Measurements from ENCODE around the gene FFAR1.

Gene FFAR1

DNA sequence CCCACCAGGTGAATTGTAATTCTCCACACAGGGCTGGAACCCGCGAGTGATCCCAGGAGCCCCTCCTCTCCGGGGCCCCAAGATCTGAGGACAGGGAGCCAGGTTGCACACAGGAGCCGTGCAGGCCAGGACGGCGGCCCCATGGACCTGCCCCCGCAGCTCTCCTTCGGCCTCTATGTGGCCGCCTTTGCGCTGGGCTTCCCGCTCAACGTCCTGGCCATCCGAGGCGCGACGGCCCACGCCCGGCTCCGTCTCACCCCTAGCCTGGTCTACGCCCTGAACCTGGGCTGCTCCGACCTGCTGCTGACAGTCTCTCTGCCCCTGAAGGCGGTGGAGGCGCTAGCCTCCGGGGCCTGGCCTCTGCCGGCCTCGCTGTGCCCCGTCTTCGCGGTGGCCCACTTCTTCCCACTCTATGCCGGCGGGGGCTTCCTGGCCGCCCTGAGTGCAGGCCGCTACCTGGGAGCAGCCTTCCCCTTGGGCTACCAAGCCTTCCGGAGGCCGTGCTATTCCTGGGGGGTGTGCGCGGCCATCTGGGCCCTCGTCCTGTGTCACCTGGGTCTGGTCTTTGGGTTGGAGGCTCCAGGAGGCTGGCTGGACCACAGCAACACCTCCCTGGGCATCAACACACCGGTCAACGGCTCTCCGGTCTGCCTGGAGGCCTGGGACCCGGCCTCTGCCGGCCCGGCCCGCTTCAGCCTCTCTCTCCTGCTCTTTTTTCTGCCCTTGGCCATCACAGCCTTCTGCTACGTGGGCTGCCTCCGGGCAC is 3.9 kb downstream of the FFAR1 start (continued):
- TF ChIP-seq, protein P1, sequence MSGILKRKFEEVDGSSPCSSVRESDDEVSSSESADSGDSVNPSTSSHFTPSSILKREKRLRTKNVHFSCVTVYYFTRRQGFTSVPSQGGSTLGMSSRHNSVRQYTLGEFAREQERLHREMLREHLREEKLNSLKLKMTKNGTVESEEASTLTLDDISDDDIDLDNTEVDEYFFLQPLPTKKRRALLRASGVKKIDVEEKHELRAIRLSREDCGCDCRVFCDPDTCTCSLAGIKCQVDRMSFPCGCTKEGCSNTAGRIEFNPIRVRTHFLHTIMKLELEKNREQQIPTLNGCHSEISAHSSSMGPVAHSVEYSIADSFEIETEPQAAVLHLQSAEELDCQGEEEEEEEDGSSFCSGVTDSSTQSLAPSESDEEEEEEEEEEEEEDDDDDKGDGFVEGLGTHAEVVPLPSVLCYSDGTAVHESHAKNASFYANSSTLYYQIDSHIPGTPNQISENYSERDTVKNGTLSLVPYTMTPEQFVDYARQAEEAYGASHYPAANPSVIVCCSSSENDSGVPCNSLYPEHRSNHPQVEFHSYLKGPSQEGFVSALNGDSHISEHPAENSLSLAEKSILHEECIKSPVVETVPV (CRISPR knock-in tag; IDR thresholded peaks at IDR 0.05), result no peak

DNA sequence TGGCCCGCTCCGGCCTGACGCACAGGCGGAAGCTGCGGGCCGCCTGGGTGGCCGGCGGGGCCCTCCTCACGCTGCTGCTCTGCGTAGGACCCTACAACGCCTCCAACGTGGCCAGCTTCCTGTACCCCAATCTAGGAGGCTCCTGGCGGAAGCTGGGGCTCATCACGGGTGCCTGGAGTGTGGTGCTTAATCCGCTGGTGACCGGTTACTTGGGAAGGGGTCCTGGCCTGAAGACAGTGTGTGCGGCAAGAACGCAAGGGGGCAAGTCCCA is 4.4 kb downstream of the FFAR1 start:
- TF ChIP-seq ESRRG (CRISPR knock-in tag; IDR thresholded peaks at IDR 0.05) (no peak), BACH2 (CRISPR knock-in tag; IDR thresholded peaks at IDR 0.05; ENCODE audit: borderline replicate concordance) (no peak), PPARA (CRISPR knock-in tag; IDR thresholded peaks at IDR 0.05; ENCODE audit: borderline replicate concordance) (no peak), CSDC2 (CRISPR knock-in tag; IDR thresholded peaks at IDR 0.05) (no peak), ZC3H10 (CRISPR knock-in tag; IDR thresholded peaks at IDR 0.05) (no peak), ZNF565 (CRISPR knock-in tag; conservative IDR thresholded peaks at IDR 0.05; ENCODE audit: low read depth) (no peak), ZNF8 (CRISPR knock-in tag; IDR thresholded peaks at IDR 0.05) (no peak), TCF4 (CRISPR knock-in tag; IDR thresholded peaks at IDR 0.05; ENCODE audit: borderline replicate concordance) (no peak), ZFP30 (CRISPR knock-in tag; IDR thresholded peaks at IDR 0.05) (no peak), ZNF70 (CRISPR knock-in tag; IDR thresholded peaks at IDR 0.05) (no peak)
- TF ChIP-seq, protein P1 (CRISPR knock-in tag; IDR thresholded peaks at IDR 0.05), result no peak
- TF ChIP-seq, protein P2, sequence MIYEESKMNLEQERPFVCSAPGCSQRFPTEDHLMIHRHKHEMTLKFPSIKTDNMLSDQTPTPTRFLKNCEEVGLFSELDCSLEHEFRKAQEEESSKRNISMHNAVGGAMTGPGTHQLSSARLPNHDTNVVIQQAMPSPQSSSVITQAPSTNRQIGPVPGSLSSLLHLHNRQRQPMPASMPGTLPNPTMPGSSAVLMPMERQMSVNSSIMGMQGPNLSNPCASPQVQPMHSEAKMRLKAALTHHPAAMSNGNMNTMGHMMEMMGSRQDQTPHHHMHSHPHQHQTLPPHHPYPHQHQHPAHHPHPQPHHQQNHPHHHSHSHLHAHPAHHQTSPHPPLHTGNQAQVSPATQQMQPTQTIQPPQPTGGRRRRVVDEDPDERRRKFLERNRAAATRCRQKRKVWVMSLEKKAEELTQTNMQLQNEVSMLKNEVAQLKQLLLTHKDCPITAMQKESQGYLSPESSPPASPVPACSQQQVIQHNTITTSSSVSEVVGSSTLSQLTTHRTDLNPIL (CRISPR knock-in tag; IDR thresholded peaks at IDR 0.05; ENCODE audit: low read depth), result no peak
- TF ChIP-seq, protein P3, sequence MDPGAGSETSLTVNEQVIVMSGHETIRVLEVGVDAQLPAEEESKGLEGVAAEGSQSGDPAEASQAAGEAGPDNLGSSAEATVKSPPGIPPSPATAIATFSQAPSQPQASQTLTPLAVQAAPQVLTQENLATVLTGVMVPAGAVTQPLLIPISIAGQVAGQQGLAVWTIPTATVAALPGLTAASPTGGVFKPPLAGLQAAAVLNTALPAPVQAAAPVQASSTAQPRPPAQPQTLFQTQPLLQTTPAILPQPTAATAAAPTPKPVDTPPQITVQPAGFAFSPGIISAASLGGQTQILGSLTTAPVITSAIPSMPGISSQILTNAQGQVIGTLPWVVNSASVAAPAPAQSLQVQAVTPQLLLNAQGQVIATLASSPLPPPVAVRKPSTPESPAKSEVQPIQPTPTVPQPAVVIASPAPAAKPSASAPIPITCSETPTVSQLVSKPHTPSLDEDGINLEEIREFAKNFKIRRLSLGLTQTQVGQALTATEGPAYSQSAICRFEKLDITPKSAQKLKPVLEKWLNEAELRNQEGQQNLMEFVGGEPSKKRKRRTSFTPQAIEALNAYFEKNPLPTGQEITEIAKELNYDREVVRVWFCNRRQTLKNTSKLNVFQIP (CRISPR knock-in tag; IDR thresholded peaks at IDR 0.05; ENCODE audit: borderline replicate concordance, low read depth), result no peak
- no peak for ATAC-seq

DNA sequence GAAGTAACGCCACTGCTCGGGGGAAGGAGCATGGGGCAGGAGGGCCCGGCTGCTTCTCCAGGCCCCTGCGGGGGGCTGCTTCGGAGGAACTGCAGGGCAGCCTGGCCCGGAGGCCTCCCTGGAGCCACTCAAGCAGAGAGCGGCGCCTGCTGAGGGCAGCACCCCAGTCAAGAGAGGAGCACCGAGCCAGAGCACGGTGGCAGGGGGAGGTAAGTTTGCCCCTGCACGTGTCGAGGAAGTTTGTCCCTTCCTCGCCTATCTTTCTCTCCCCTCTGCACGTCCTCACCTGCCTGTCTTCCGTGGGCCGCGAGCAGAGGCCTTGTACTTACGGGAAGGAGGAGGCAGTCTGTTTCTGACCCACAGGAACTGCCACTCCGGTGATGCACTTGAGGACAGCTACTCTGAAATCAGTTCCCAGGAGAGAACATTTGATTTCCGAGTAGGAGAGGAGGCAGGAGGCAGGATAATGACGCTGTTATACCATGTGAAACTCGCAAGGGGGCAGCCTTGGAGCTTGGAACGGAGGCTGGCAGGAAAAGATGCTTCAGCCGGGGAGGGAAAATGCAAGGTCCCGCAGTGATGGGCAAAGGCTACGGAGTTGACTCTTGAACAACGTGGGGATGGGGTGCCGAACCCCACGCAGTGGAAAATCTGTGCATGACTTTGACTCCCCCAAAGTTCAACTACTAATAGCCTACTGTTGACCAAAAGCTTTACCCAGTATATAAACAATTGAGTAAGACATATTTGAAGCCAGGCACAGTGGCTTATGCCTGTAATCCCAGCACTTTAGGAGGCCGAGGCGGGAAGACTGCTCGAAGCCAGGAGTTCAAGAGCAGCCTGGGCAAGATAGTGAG is 5.0 kb downstream of the FFAR1 start:
- ATAC-seq, result peak; percentile 89
- no peak for TF ChIP-seq RARB (CRISPR knock-in tag; IDR thresholded peaks at IDR 0.05)
- no peak for TF ChIP-seq OSR1 (CRISPR knock-in tag; IDR thresholded peaks at IDR 0.05)
- TF ChIP-seq, protein P3 (CRISPR knock-in tag; IDR thresholded peaks at IDR 0.05; ENCODE audit: borderline replicate concordance, low read depth), result no peak
- no peak for TF ChIP-seq GLIS3 (CRISPR knock-in tag; IDR thresholded peaks at IDR 0.05)
- TF ChIP-seq, protein P4, sequence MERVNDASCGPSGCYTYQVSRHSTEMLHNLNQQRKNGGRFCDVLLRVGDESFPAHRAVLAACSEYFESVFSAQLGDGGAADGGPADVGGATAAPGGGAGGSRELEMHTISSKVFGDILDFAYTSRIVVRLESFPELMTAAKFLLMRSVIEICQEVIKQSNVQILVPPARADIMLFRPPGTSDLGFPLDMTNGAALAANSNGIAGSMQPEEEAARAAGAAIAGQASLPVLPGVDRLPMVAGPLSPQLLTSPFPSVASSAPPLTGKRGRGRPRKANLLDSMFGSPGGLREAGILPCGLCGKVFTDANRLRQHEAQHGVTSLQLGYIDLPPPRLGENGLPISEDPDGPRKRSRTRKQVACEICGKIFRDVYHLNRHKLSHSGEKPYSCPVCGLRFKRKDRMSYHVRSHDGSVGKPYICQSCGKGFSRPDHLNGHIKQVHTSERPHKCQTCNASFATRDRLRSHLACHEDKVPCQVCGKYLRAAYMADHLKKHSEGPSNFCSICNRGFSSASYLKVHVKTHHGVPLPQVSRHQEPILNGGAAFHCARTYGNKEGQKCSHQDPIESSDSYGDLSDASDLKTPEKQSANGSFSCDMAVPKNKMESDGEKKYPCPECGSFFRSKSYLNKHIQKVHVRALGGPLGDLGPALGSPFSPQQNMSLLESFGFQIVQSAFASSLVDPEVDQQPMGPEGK (CRISPR knock-in tag; IDR thresholded peaks at IDR 0.05; ENCODE audit: borderline replicate concordance), result no peak
- TF ChIP-seq ZC3H10 (CRISPR knock-in tag; IDR thresholded peaks at IDR 0.05), result no peak
- no peak for TF ChIP-seq ISL1 (CRISPR knock-in tag; IDR thresholded peaks at IDR 0.05)
- TF ChIP-seq TSHZ2 (CRISPR knock-in tag; IDR thresholded peaks at IDR 0.05), result no peak

Measured in SK-N-SH treated with all-trans-retinoic acid at 6 μM for 48 hours (cell line).